Measurements from ENCODE around the gene PSMB2.
"Not testable (repeated sequence)": the region's sequence is repeated elsewhere in the genome, so short reads cannot be mapped to it uniquely, and the experiment has no call there.

PSMB2 gene

GRCh38 chr1:35580949-35581388 lies 60.4 kb downstream of the PSMB2 start:
- H3K9me3 ChIP-seq, result no peaks in the 10 kb centered on the region
- H3K27me3 ChIP-seq (ENCODE audit: low read depth), result no peaks in the 10 kb centered on the region
- no peaks in the 10 kb centered on the region for H3K4me1 ChIP-seq
- H3K4me3 ChIP-seq, result no peak overlapping the region
- H3K36me3 ChIP-seq (replicated peaks), result no peaks in the 10 kb centered on the region
- in situ Hi-C loops (cut with MboI; ENCODE audit: low sequenced_read_pairs), result no loop called here
- DNase-seq (ENCODE audit: low spot score in 2 of 2), result no peak

DNA sequence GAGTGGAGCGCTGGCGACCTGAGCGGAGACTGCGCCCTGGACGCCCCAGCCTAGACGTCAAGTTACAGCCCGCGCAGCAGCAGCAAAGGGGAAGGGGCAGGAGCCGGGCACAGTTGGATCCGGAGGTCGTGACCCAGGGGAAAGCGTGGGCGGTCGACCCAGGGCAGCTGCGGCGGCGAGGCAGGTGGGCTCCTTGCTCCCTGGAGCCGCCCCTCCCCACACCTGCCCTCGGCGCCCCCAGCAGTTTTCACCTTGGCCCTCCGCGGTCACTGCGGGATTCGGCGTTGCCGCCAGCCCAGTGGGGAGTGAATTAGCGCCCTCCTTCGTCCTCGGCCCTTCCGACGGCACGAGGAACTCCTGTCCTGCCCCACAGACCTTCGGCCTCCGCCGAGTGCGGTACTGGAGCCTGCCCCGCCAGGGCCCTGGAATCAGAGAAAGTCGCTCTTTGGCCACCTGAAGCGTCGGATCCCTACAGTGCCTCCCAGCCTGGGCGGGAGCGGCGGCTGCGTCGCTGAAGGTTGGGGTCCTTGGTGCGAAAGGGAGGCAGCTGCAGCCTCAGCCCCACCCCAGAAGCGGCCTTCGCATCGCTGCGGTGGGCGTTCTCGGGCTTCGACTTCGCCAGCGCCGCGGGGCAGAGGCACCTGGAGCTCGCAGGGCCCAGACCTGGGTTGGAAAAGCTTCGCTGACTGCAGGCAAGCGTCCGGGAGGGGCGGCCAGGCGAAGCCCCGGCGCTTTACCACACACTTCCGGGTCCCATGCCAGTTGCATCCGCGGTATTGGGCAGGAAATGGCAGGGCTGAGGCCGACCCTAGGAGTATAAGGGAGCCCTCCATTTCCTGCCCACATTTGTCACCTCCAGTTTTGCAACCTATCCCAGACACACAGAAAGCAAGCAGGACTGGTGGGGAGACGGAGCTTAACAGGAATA lies 64.0 kb downstream of the PSMB2 start:
- Histone ChIP-seq H3K4me3 (no peak overlapping the region), H3K9me3 (no peaks in the 10 kb centered on the region), H3K4me1 (no peaks in the 10 kb centered on the region), H3K36me3 (replicated peaks) (no peaks in the 10 kb centered on the region), H3K27me3 (ENCODE audit: low read depth) (no peaks in the 10 kb centered on the region)
- DNase-seq (ENCODE audit: low spot score in 2 of 2), result no peak
- in situ Hi-C loops (cut with MboI; ENCODE audit: low sequenced_read_pairs), result no loop called here

DNA sequence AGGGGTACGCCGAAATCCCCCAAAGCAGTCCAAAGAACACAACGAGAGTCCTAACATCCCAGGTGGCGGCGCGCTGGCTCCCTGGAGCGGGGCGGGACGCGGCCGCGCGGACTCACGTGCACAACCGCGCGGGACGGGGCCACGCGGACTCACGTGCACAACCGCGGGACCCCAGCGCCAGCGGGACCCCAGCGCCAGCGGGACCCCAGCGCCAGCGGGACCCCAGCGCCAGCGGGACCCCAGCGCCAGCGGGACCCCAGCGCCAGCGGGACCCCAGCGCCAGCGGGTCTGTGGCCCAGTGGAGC lies 64.6 kb downstream of the PSMB2 start:
- H3K27me3 ChIP-seq (ENCODE audit: low read depth); in situ Hi-C loops (cut with MboI; ENCODE audit: low sequenced_read_pairs); H3K36me3 ChIP-seq (replicated peaks); DNase-seq (ENCODE audit: low spot score in 2 of 2); H3K4me1 ChIP-seq; H3K4me3 ChIP-seq; H3K9me3 ChIP-seq: not testable (repeated sequence)

GRCh38 chr1:35576061-35576765 lies 65.1 kb downstream of the PSMB2 start:
- H3K4me3 ChIP-seq, result no peak overlapping the region

GRCh38 chr1:35575416-35575958 lies 65.8 kb downstream of the PSMB2 start:
- no peaks in the 10 kb centered on the region for H3K27me3 ChIP-seq (ENCODE audit: low read depth)
- no peaks in the 10 kb centered on the region for H3K4me1 ChIP-seq
- H3K4me3 ChIP-seq, result no peak overlapping the region
- H3K36me3 ChIP-seq (replicated peaks), result no peaks in the 10 kb centered on the region
- DNase-seq (ENCODE audit: low spot score in 2 of 2), result no peak
- no peaks in the 10 kb centered on the region for H3K9me3 ChIP-seq
- in situ Hi-C loops (cut with MboI; ENCODE audit: low sequenced_read_pairs), result no loop called here

More at GRCh38 chr1:35576061-35576765, 65.1 kb downstream of the PSMB2 start:
- Histone ChIP-seq H3K27me3 (ENCODE audit: low read depth) (no peaks in the 10 kb centered on the region), H3K36me3 (replicated peaks) (no peaks in the 10 kb centered on the region), H3K9me3 (no peaks in the 10 kb centered on the region), H3K4me1 (no peaks in the 10 kb centered on the region)
- in situ Hi-C loops (cut with MboI; ENCODE audit: low sequenced_read_pairs), result no loop called here
- no peak for DNase-seq (ENCODE audit: low spot score in 2 of 2)

DNA sequence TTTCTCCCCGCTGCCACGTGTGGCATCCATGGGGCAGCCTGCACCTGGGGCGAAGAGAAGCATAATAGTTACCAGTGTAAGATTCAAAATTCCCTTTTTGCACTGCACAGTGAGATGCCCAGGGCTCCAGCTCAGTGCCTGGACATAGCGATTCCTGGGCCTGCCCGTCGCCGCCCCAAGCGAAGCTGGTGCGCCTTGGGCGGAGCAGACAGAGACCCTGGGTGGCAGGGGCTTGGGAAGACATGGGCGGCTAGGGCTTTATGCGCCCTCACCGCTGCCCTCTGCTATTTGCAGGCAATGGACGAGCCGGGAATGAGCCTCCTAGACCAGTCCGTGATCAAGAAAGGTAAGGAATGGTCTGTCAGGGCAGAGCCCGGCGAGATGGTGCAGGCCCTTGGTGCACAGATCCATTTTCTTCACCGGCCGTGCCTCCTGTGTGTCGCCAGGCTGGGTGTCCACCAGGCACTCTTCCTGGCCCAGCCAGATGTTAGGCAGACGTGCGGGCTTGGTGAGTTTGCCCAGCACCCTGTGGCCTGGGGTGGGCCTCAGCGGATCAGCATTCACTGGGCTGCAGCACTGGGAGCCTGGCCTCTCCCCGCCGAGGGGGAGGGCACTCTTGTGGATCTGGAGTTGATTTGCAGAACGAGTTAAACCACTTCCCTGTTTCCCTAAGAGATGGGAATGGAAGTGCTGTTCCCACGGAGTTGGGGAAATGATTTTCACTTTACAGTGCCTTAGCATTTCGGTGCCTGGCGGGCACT lies 66.5 kb downstream of the PSMB2 start:
- H3K4me3 ChIP-seq, result no peak overlapping the region

GRCh38 chr1:35574125-35574654 lies 67.1 kb downstream of the PSMB2 start:
- no peaks in the 10 kb centered on the region for H3K36me3 ChIP-seq (replicated peaks)
- no peaks in the 10 kb centered on the region for H3K27me3 ChIP-seq (ENCODE audit: low read depth)
- no peaks in the 10 kb centered on the region for H3K4me1 ChIP-seq
- in situ Hi-C loops (cut with MboI; ENCODE audit: low sequenced_read_pairs), result no loop called here
- DNase-seq (ENCODE audit: low spot score in 2 of 2), result no peak
- H3K4me3 ChIP-seq, result no peak overlapping the region
- no peaks in the 10 kb centered on the region for H3K9me3 ChIP-seq

More for the DNA sequence above, 66.5 kb downstream of the PSMB2 start:
- H3K36me3 ChIP-seq (replicated peaks), result no peaks in the 10 kb centered on the region
- H3K27me3 ChIP-seq (ENCODE audit: low read depth), result no peaks in the 10 kb centered on the region
- H3K9me3 ChIP-seq, result no peaks in the 10 kb centered on the region
- DNase-seq (ENCODE audit: low spot score in 2 of 2), result no peak
- no peaks in the 10 kb centered on the region for H3K4me1 ChIP-seq
- in situ Hi-C loops (cut with MboI; ENCODE audit: low sequenced_read_pairs), result no loop called here

GRCh38 chr1:35573198-35574124 lies 67.9 kb downstream of the PSMB2 start, which contains the start of gene TFAP2E:
Gene TFAP2E, plus strand, starts transcription at chr1:35573314. Its CDS starts 264 bp downstream, at chr1:35573578.
- H3K9me3 ChIP-seq, result no peaks in the 10 kb centered on the region
- no peaks in the 10 kb centered on the region for H3K27me3 ChIP-seq (ENCODE audit: low read depth)
- H3K4me1 ChIP-seq, result no peaks in the 10 kb centered on the region
- no peaks in the 10 kb centered on the region for H3K36me3 ChIP-seq (replicated peaks)
- no peak within 1 kb of the TSS for H3K4me3 ChIP-seq
- in situ Hi-C loops (cut with MboI; ENCODE audit: low sequenced_read_pairs), result no loop called here
- DNase-seq (ENCODE audit: low spot score in 2 of 2), result no peak

DNA sequence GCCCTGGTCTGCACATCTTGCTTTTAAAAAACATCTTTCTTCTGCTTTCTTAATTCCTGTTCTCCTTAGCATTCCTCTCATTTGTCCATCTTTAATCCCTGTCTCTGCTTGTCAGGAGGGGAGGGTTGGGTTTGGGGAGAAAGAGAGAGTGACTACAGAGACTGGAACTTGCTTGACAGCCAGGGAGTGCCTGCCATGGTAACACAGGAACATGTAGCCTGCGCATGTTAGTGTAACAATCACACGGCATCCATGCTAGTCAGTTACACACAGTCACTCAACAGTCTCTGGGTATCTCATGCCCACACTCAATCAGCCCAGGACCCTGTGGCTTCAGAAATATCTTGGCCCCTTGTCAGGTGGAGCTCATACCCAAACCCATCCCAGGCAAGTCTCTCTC lies 69.0 kb downstream of the PSMB2 start:
- no peak overlapping the region for H3K4me3 ChIP-seq
- DNase-seq (ENCODE audit: low spot score in 2 of 2), result no peak
- no peaks in the 10 kb centered on the region for H3K36me3 ChIP-seq (replicated peaks)
- H3K4me1 ChIP-seq, result no peaks in the 10 kb centered on the region
- no peaks in the 10 kb centered on the region for H3K9me3 ChIP-seq
- in situ Hi-C loops (cut with MboI; ENCODE audit: low sequenced_read_pairs), result no loop called here
- H3K27me3 ChIP-seq (ENCODE audit: low read depth), result no peaks in the 10 kb centered on the region

- no peak overlapping the region for H3K4me3 ChIP-seq
- H3K27me3 ChIP-seq (ENCODE audit: low read depth), result no peaks in the 10 kb centered on the region
- in situ Hi-C loops (cut with MboI; ENCODE audit: low sequenced_read_pairs), result no loop called here
- H3K36me3 ChIP-seq (replicated peaks), result no peaks in the 10 kb centered on the region
- H3K9me3 ChIP-seq, result no peaks in the 10 kb centered on the region
- no peak for DNase-seq (ENCODE audit: low spot score in 2 of 2)
- H3K4me1 ChIP-seq, result no peaks in the 10 kb centered on the region
Observed at GRCh38 chr1:35571263-35571662, 70.1 kb downstream of the PSMB2 start.

GRCh38 chr1:35570589-35571137 lies 70.7 kb downstream of the PSMB2 start:
- H3K27me3 ChIP-seq (ENCODE audit: low read depth), result no peaks in the 10 kb centered on the region
- in situ Hi-C loops (cut with MboI; ENCODE audit: low sequenced_read_pairs), result no loop called here

DNA sequence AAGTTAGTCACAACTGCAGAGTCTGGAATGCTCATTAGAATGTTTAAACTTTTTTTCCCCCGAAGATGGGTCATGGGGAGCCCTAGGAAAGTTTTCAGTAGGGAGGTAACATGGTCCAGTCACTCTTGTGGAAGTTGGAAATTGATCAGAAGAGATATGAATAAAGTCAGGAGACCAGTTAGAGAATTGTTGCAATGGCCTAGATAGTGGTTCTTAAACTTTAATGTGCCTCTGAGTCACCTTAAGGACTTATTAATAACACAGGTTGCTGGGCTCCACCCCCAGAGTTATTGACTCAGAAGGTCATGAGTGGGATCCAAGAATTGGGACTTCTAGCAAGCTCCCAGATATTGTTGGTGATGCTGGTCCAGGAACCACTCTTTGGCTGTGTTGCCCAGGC lies 71.4 kb downstream of the PSMB2 start:
- DNase-seq (ENCODE audit: low spot score in 2 of 2), result no peak
- H3K4me3 ChIP-seq, result no peak overlapping the region
- H3K9me3 ChIP-seq, result no peaks in the 10 kb centered on the region
- H3K36me3 ChIP-seq (replicated peaks), result peaks cover 2% of the 10 kb centered on the region
- in situ Hi-C loops (cut with MboI; ENCODE audit: low sequenced_read_pairs), result loop anchor here (5.0 kb wide), 1 partner anchor 152 kb away; no protein-coding TSS in a partner anchor
- H3K27me3 ChIP-seq (ENCODE audit: low read depth), result no peaks in the 10 kb centered on the region
- no peaks in the 10 kb centered on the region for H3K4me1 ChIP-seq

More at GRCh38 chr1:35570589-35571137, 70.7 kb downstream of the PSMB2 start:
- Histone ChIP-seq H3K36me3 (replicated peaks) (no peaks in the 10 kb centered on the region), H3K9me3 (no peaks in the 10 kb centered on the region), H3K4me1 (no peaks in the 10 kb centered on the region), H3K4me3 (no peak overlapping the region)
- DNase-seq (ENCODE audit: low spot score in 2 of 2), result no peak
